Glutamatergic neuron (in vitro differentiated cells): ENCODE measurements around the gene PBX3. TPM values are rescaled to one million over a fixed set of nuclear protein-coding genes. Genes with fewer than 3 reads are reported as not detected.

Experiments
- DNase-seq: peaks from one replicate; pipeline ENCODE4 v3.0.0; 2022
- H3K27ac Mint-ChIP-seq: one replicate; pipeline ENCODE4 v1.8.0; 2020; ENCODE audit warnings: mild to moderate bottlenecking, mixed read lengths, inconsistent platforms; ENCODE audit not compliant: unreplicated experiment
- H3K27me3 Mint-ChIP-seq: one replicate; pipeline ENCODE4 v1.8.0; 2020; ENCODE audit warnings: mild to moderate bottlenecking, moderate library complexity, mixed read lengths, inconsistent platforms; ENCODE audit not compliant: unreplicated experiment
- H3K36me3 Mint-ChIP-seq: one replicate; pipeline ENCODE4 v1.8.0; 2020; ENCODE audit warnings: mild to moderate bottlenecking, mixed read lengths, inconsistent platforms; ENCODE audit not compliant: unreplicated experiment
- H3K4me1 Mint-ChIP-seq: one replicate; pipeline ENCODE4 v1.8.0; 2020; ENCODE audit warnings: mild to moderate bottlenecking, low read depth, mixed read lengths, inconsistent platforms; ENCODE audit not compliant: unreplicated experiment
- H3K4me3 Mint-ChIP-seq: one replicate; pipeline ENCODE4 v1.8.0; 2020; ENCODE audit warnings: mild to moderate bottlenecking, mixed read lengths, inconsistent platforms; ENCODE audit not compliant: unreplicated experiment
- H3K9me3 Mint-ChIP-seq: one replicate; pipeline ENCODE4 v1.8.0; 2020; ENCODE audit warnings: mild to moderate bottlenecking, moderate library complexity, mixed read lengths, inconsistent platforms; ENCODE audit not compliant: unreplicated experiment
- CTCF ChIP-seq: fragments of 200-600 bp; sonication (generic); IDR thresholded peaks from one replicate; pipeline ENCODE4 v1.5.0; 2021; ENCODE audit not compliant: partially characterized antibody, unreplicated experiment
- total RNA-seq: library from RNA; stranded (reverse); fragmentation: NEBNext Ultra II Directional; extraction: Animal tissue kit (Norgen Biotek cat#: 25700); gene quantifications from one replicate; pipeline ENCODE4 v1.2.1, GENCODE V29; 2021; ENCODE audit not compliant: unreplicated experiment

Gene PBX3
- total RNA-seq, 1 donor from 2014 or later: 51.2 TPM

DNA sequence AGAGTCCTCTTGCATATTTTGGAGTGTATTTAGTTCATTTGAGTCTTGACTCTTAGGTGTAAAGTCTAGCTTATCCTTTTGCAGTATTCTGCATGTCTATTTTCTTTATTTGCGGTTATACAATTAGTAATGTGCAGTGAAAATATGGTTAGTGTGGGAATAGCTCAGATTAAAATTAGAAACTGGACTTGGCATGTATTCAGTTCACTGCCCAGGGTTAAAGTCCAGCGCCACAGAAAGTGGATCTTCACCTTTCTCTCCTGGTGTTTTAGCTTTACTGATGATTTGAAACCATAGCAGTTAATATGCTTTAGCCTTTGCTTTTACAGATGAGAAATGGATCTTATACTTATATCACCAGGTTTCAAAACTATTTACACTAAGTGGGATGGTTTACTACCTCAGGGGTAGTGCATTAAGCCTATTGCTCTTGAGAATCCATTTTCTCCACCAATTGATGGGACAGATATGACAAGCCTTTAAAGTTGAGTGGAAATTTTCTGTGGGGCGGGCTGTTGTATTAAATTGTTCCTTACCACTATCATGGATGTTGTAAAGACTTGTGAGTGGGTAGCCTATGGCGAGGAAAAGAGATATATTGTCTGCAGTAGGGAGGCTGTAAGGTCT lies 48.9 kb downstream of the PBX3 start:
- Mint-ChIP-seq H3K4me1 (no peaks in the 10 kb centered on the region), H3K36me3 (no peaks in the 10 kb centered on the region), H3K4me3 (no peak overlapping the region), H3K27ac (no peak overlapping the region), H3K27me3 (no peaks in the 10 kb centered on the region), H3K9me3 (no peaks in the 10 kb centered on the region)
- no peak for DNase-seq
- no peak for TF ChIP-seq CTCF

DNA sequence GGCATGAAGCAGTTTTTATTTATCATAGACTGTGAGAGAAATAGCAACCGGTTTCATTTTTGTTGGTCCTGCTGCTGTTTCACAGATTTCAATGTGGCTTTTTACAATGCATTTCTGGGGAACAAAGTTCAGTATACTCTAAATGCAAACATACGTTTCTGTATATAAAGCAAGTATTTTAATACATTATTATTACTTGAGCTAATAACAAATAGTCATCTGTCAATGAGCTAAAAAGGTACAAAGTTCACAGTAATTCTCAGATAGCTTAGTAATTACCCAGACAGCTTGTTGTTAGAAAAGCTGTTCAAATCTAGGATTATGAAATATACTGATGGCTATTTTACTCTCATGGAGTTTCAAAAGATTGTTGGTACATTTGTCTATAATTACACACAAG lies 50.8 kb downstream of the PBX3 start:
- DNase-seq: no peak
- Mint-ChIP-seq H3K36me3 (no peaks in the 10 kb centered on the region), H3K27me3 (no peaks in the 10 kb centered on the region), H3K27ac (no peak overlapping the region), H3K4me1 (no peaks in the 10 kb centered on the region), H3K4me3 (no peak overlapping the region), H3K9me3 (no peaks in the 10 kb centered on the region)
- no peak for TF ChIP-seq CTCF

DNA sequence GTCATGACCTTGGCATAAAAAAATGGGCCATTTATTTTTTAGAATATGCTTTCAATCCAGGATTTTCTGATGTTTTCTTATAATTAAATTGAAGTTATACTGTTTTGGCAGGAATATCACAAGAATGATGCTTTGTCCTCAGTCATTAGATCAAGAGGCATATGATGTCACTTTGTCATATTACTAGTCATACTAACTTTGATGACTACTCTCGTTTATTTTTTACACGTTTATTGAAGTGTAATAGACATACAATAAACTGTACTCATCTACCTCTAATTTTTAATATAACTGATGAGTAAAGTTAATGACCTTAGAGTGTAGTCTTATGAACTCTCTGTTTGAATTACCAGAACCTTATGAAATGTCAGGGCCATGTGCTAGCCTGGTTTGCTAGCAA lies 56.4 kb downstream of the PBX3 start:
- H3K4me3 Mint-ChIP-seq: no peak overlapping the region
- no peaks in the 10 kb centered on the region for H3K27me3 Mint-ChIP-seq
- H3K4me1 Mint-ChIP-seq: no peaks in the 10 kb centered on the region
- TF ChIP-seq CTCF: no peak
- H3K36me3 Mint-ChIP-seq: no peaks in the 10 kb centered on the region
- H3K27ac Mint-ChIP-seq: no peak overlapping the region
- no peak for DNase-seq
- H3K9me3 Mint-ChIP-seq: no peaks in the 10 kb centered on the region

- Mint-ChIP-seq H3K4me1 (no peaks in the 10 kb centered on the region), H3K4me3 (no peak overlapping the region), H3K9me3 (no peaks in the 10 kb centered on the region), H3K27me3 (peaks cover 2% of the 10 kb centered on the region), H3K36me3 (no peaks in the 10 kb centered on the region), H3K27ac (no peak overlapping the region)
- no peak for TF ChIP-seq CTCF
- DNase-seq: no peak
These were observed 57.9 kb downstream of the PBX3 start for GRCh38 chr9:125805057-125805456.

DNA sequence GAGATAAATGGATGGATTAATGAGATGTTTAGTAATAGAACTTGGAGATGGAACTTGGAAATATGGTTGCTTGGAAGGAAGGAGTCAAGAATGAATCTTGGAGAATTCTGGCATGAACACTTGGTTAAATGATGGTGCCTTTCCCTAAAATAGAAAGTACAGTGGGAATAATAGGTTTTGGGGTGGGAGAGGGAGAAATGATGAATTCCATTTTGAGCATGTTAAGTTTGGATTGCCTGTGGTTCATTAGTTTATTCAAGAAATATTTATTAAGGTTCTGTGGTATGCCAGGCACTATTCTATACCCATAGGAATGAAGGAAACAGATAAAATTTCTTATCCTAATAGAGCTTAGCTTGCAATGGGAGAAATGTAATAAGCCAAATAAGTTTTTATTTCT lies 58.4 kb downstream of the PBX3 start:
- no peak for DNase-seq
- Mint-ChIP-seq H3K36me3 (no peaks in the 10 kb centered on the region), H3K4me1 (no peaks in the 10 kb centered on the region), H3K27ac (no peak overlapping the region), H3K9me3 (no peaks in the 10 kb centered on the region), H3K27me3 (peaks cover 2% of the 10 kb centered on the region), H3K4me3 (no peak overlapping the region)
- no peak for TF ChIP-seq CTCF
